A549 treated with CORT108297 at 1 μM for 4 hours (cell line): Measurements from ENCODE around the gene LCE5A. TPM values are rescaled to one million over a fixed set of nuclear protein-coding genes. Genes with fewer than 3 reads are reported as not detected.

Source experiments
- total RNA-seq: library from RNA; stranded (reverse); fragments of 200-300 nt; extraction: Qiagen RNA extraction; gene quantifications from 5 replicates; pipeline ENCODE4 v1.2.3, GENCODE V29; 2022

LCE5A gene, protein sequence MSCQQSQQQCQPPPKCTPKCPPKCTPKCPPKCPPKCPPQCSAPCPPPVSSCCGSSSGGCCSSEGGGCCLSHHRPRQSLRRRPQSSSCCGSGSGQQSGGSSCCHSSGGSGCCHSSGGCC
- not detected in 5 replicates for total RNA-seq

DNA sequence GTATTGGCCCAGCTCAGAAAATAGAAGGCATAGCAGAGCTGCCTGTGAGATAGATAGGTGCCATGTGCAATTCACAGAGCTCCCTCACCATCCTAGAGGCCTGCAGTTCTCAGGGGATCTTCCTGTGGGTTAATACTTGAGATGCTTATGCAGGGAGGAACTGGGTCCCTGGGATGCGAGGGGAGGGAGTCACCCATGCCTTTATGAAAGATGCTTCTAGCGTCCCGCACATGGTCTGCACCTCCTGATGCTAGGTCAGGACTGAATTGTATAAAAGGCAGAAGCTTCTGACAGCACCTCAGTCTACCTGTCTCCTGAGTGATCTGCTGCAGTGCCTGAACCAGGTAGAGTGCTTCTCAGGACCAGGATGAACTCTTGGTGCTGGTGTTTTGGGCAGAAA is at the start of gene LCE5A:
TSS of gene LCE5A (plus strand) at position 301 of the 400 bp plus-strand sequence. CDS start 732 bp downstream, outside the sequence.

Other genes with a start within 250 kb of the LCE5A start
- gene FLG, start 185.6 kb upstream of the LCE5A start, total RNA-seq = 0.01 TPM in 2 of 5 replicates, not detected in the others
- gene FLG2, start 150.8 kb upstream of the LCE5A start, total RNA-seq = not detected in 5 replicates
- gene CRNN, start 96.5 kb upstream of the LCE5A start, total RNA-seq = not detected in 5 replicates
- 0.17 to 0.49 TPM (median 0.36 TPM) in 5 replicates for gene CRCT1, start 3.7 kb downstream of the LCE5A start, total RNA-seq
- gene LCE3E, start 56.0 kb downstream of the LCE5A start, total RNA-seq = 0.16 to 0.17 TPM in 2 of 5 replicates, not detected in the others
- gene LCE3D, start 69.7 kb downstream of the LCE5A start, total RNA-seq = 0.44 to 1.3 TPM (median 0.64 TPM) in 5 replicates
- not detected in 5 replicates for gene LCE3C, start 89.4 kb downstream of the LCE5A start, total RNA-seq
- gene LCE3B, start 103.0 kb downstream of the LCE5A start, total RNA-seq = not detected in 5 replicates
- gene LCE3A, start 112.3 kb downstream of the LCE5A start, total RNA-seq = not detected in 5 replicates
- gene LCE2D, start 152.6 kb downstream of the LCE5A start, total RNA-seq = not detected in 5 replicates
- not detected in 5 replicates for gene LCE2C, start 164.5 kb downstream of the LCE5A start, total RNA-seq
- gene LCE2B, start 175.3 kb downstream of the LCE5A start, total RNA-seq = not detected in 5 replicates
- gene LCE2A, start 187.5 kb downstream of the LCE5A start, total RNA-seq = not detected in 5 replicates
- not detected in 5 replicates for gene LCE4A, start 197.4 kb downstream of the LCE5A start, total RNA-seq
- gene KPRP, start 247.2 kb downstream of the LCE5A start, total RNA-seq = not detected in 5 replicates